ENCODE data around the gene ARHGAP29.

The ARHGAP29 gene

DNA sequence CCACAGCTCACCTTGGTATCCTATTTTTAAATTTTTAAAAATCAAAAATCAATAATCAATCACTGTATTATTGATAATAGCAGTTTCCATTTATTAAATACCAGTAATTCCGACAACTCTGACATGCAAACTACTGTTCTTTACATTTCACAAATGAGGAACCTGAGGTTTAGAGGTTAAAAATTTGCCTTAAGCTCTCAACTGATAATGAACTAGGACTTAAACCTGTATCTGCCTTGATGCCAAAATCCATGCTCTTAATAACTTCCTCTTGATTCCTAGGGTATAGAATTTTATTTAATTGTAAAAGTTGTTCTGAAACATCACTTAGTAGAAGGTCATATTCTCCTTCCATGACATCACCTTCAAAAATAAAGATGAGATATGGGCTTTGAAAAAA lies 5.6 kb downstream of the ARHGAP29 start:
- no peak for TF ChIP-seq ZNF221 (tag by site-specific recombination; IDR thresholded peaks at IDR 0.05; ENCODE audit: borderline replicate concordance)
- peak; percentile 61; the same call in 1 of the 2 replicates for TF ChIP-seq ATF2 (tag by site-specific recombination; IDR thresholded peaks at IDR 0.05; ENCODE audit: low read depth)
- no peak overlapping the region for H3K4me3 ChIP-seq (ENCODE audit: low read depth, low read length)
- H3K4me1 ChIP-seq (ENCODE audit: control insufficient read depth, insufficient read depth, low read length) = peaks cover 23% of the 10 kb centered on the region
- H3K36me3 ChIP-seq (ENCODE audit: control insufficient read depth in 2 of 2, insufficient read depth in 1 of 2, low read length in 2 of 2) = no peaks in the 10 kb centered on the region
- H3K9me3 ChIP-seq (ENCODE audit: control insufficient read depth, insufficient read depth, low read depth, low read length) = no peaks in the 10 kb centered on the region
- ChIA-PET CTCF (interaction anchor here (0.7 to 2.8 kb wide), 2 partner anchors 62 to 104 kb away, joined by 3 to 17 read pairs; no protein-coding TSS in a partner anchor), POLR2A (no interaction called here)
- H3K27ac ChIP-seq (ENCODE audit: extremely low read depth, low read depth, low read length) = no peak overlapping the region

DNA sequence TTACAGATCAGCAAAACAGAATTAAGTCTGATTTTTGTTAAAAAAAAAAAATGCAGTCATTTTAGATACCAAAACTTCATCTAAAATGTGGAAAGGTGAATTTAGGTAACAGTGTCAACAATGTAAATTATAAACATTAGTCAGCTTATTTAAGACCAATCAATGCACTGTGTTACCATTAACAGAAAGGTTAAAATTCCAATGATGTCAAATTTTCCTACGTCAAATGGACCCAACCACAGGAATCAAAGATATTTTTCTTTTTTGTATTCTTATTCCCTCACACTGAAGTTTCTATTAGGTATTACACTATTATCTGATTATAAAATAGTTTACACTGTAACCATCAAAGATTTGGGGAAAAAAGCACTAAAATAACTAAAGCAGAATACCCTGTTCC lies 6.5 kb downstream of the ARHGAP29 start:
- ChIA-PET POLR2A (no interaction called here), CTCF (interaction anchor here (0.9 to 2.8 kb wide), 2 partner anchors 105 kb away, joined by 3 to 17 read pairs; no protein-coding TSS in a partner anchor)
- H3K36me3 ChIP-seq (ENCODE audit: control insufficient read depth in 2 of 2, insufficient read depth in 1 of 2, low read length in 2 of 2) = no peaks in the 10 kb centered on the region
- peaks cover 29% of the 10 kb centered on the region for H3K4me1 ChIP-seq (ENCODE audit: control insufficient read depth, insufficient read depth, low read length)
- TF ChIP-seq ZFP3 (tag by site-specific recombination; IDR thresholded peaks at IDR 0.05; ENCODE audit: low read depth) (no peak), ZNF529 (tag by site-specific recombination; IDR thresholded peaks at IDR 0.05; ENCODE audit: insufficient replicate concordance) (no peak), MZF1 (tag by site-specific recombination; IDR thresholded peaks at IDR 0.05; ENCODE audit: borderline replicate concordance) (no peak), HIC1 (tag by site-specific recombination; IDR thresholded peaks at IDR 0.05) (no peak), PRDM10 (tag by site-specific recombination; IDR thresholded peaks at IDR 0.05) (peak; percentile 18; the same call in 1 of the 2 replicates)
- no peak overlapping the region for H3K4me3 ChIP-seq (ENCODE audit: low read depth, low read length)
- no peaks in the 10 kb centered on the region for H3K9me3 ChIP-seq (ENCODE audit: control insufficient read depth, insufficient read depth, low read depth, low read length)
- H3K27ac ChIP-seq (ENCODE audit: extremely low read depth, low read depth, low read length) = no peak overlapping the region

GRCh38 chr1:94228640-94229375 lies 8.6 kb downstream of the ARHGAP29 start:
- peaks cover 26% of the 10 kb centered on the region for H3K4me1 ChIP-seq (ENCODE audit: control insufficient read depth, insufficient read depth, low read length)
- H3K4me3 ChIP-seq (ENCODE audit: low read depth, low read length) = no peak overlapping the region
- no peaks in the 10 kb centered on the region for H3K9me3 ChIP-seq (ENCODE audit: control insufficient read depth, insufficient read depth, low read depth, low read length)
- CTCF ChIA-PET = interaction anchor here (0.7 to 3.1 kb wide), 5 partner anchors 9 to 203 kb away, joined by 3 to 34 read pairs (median 4); partner anchors contain the start of gene ARHGAP29
- no peak overlapping the region for H3K27ac ChIP-seq (ENCODE audit: extremely low read depth, low read depth, low read length)
- H3K36me3 ChIP-seq (ENCODE audit: control insufficient read depth in 2 of 2, insufficient read depth in 1 of 2, low read length in 2 of 2) = no peaks in the 10 kb centered on the region
- POLR2A ChIA-PET = interaction anchor here (0.9 to 2.6 kb wide), 2 partner anchors 9 to 11 kb away, joined by 3 to 18 read pairs; partner anchors contain the start of gene ARHGAP29
- TF ChIP-seq SP7 (tag by site-specific recombination; IDR thresholded peaks at IDR 0.05) (peak; percentile 97), ZNF561 (tag by site-specific recombination; IDR thresholded peaks at IDR 0.05; ENCODE audit: borderline replicate concordance) (no peak), ZNF843 (tag by site-specific recombination; IDR thresholded peaks at IDR 0.05) (peak; percentile 68; the same call in 1 of the 2 replicates), OSR2 (tag by site-specific recombination; IDR thresholded peaks at IDR 0.05) (peak; percentile 75), INSM2 (tag by site-specific recombination; IDR thresholded peaks at IDR 0.05) (0 out of 2 replicates have a peak, but pooled peaks have one; percentile 29), KLF10 (tag by site-specific recombination; IDR thresholded peaks at IDR 0.05) (0 out of 2 replicates have a peak, but pooled peaks have one; percentile 13), ZNF121 (tag by site-specific recombination; IDR thresholded peaks at IDR 0.05) (no peak)
- TF ChIP-seq, protein P1, sequence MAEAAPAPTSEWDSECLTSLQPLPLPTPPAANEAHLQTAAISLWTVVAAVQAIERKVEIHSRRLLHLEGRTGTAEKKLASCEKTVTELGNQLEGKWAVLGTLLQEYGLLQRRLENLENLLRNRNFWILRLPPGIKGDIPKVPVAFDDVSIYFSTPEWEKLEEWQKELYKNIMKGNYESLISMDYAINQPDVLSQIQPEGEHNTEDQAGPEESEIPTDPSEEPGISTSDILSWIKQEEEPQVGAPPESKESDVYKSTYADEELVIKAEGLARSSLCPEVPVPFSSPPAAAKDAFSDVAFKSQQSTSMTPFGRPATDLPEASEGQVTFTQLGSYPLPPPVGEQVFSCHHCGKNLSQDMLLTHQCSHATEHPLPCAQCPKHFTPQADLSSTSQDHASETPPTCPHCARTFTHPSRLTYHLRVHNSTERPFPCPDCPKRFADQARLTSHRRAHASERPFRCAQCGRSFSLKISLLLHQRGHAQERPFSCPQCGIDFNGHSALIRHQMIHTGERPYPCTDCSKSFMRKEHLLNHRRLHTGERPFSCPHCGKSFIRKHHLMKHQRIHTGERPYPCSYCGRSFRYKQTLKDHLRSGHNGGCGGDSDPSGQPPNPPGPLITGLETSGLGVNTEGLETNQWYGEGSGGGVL (tag by site-specific recombination; IDR thresholded peaks at IDR 0.05) = no peak

All from HEK293 (cell line).